LoVo (cell line): Measurements from ENCODE around the gene RORC.
"Not testable (repeated sequence)": the region's sequence is repeated elsewhere in the genome, so short reads cannot be mapped to it uniquely, and the experiment has no call there.

ENCODE experiments used
- DNase-seq: peaks from one replicate; pipeline ENCODE4 v3.0.0-alpha.2; 2016; ENCODE audit warnings: low spot score

RORC gene

GRCh38 chr1:151805066-151805820 is 26.4 kb downstream of the RORC start, which contains the start of gene LINGO4:
Gene LINGO4 (minus strand): TSS chr1:151805419. CDS start chr1:151802704, 2,715 bp downstream.
- no peak for DNase-seq

- DNase-seq: no peak
These were observed 27.7 kb downstream of the RORC start for GRCh38 chr1:151803915-151804314.

- DNase-seq: no peak
These were observed 28.4 kb downstream of the RORC start for GRCh38 chr1:151803164-151803563.

- no peak for DNase-seq
These were observed 29.2 kb downstream of the RORC start for GRCh38 chr1:151802372-151802771.

- no peak for DNase-seq
These were observed 29.8 kb downstream of the RORC start for GRCh38 chr1:151801846-151802245.

GRCh38 chr1:151801310-151801820 is 30.2 kb downstream of the RORC start:
- DNase-seq: no peak

GRCh38 chr1:151800830-151801229 is 30.8 kb downstream of the RORC start:
- no peak for DNase-seq

- DNase-seq: no peak
These were observed 32.2 kb downstream of the RORC start for GRCh38 chr1:151799179-151800022.

GRCh38 chr1:151798571-151798970 is 33.0 kb downstream of the RORC start:
- no peak for DNase-seq

- peak; percentile 32 for DNase-seq
These were observed 40.5 kb downstream of the RORC start for GRCh38 chr1:151790940-151791651.

GRCh38 chr1:151790071-151790939 is 41.3 kb downstream of the RORC start, which contains the start of gene TDRKH:
Gene TDRKH (minus strand): TSS chr1:151790500. CDS start chr1:151783022, 7,478 bp downstream.
- peak; percentile 100 for DNase-seq

- no peak for DNase-seq
These were observed 43.9 kb downstream of the RORC start for GRCh38 chr1:151787689-151788088.

- no peak for DNase-seq
These were observed 47.8 kb downstream of the RORC start for GRCh38 chr1:151783796-151784195.

GRCh38 chr1:151782741-151783140 is 48.9 kb downstream of the RORC start:
- no peak for DNase-seq

- DNase-seq: not testable (repeated sequence)
These were observed 49.6 kb downstream of the RORC start for GRCh38 chr1:151782026-151782425.

- DNase-seq: not testable (repeated sequence)
These were observed 50.9 kb downstream of the RORC start for GRCh38 chr1:151780736-151781135.

- no peak for DNase-seq
These were observed 51.8 kb downstream of the RORC start for GRCh38 chr1:151779852-151780251.

GRCh38 chr1:151777317-151777716 is 54.3 kb downstream of the RORC start:
- no peak for DNase-seq

GRCh38 chr1:151776665-151777062 is 54.9 kb downstream of the RORC start:
- DNase-seq: no peak

- no peak for DNase-seq
These were observed 55.5 kb downstream of the RORC start for GRCh38 chr1:151775894-151776664.
